AG09309 (cell line): Measurements from ENCODE around the gene STXBP5L.

Experiments
- DNase-seq: peaks from one replicate; pipeline ENCODE4 v3.0.0-alpha.2; 2010; ENCODE audit warnings: low read depth
- H3K4me3 ChIP-seq: 2 replicates; pipeline ENCODE4 v1.5.1; 2011; ENCODE audit warnings: mild to moderate bottlenecking, low read depth, low read length, moderate library complexity; ENCODE audit not compliant: control insufficient read depth
- CTCF ChIP-seq: IDR thresholded peaks from 2 replicates; pipeline ENCODE4 v1.5.1; 2011; ENCODE audit warnings: mild to moderate bottlenecking, low read depth, low read length, inconsistent platforms; ENCODE audit not compliant: insufficient read depth, control insufficient read depth; ENCODE audit errors: missing control alignments

Gene STXBP5L

GRCh38 chr3:120908030-120908794 lies at the start of gene STXBP5L:
TSS of gene STXBP5L (plus strand) at chr3:120908205. CDS start at chr3:120909579, 1,374 bp downstream.
- H3K4me3 ChIP-seq: peak within 1 kb of the TSS; percentile 31
- no peak for DNase-seq
- no peak for TF ChIP-seq CTCF

- no peak overlapping the region for H3K4me3 ChIP-seq
- no peak for TF ChIP-seq CTCF
- no peak for DNase-seq
These were observed 49.5 kb upstream of the STXBP5L start for GRCh38 chr3:120858521-120858920.

- H3K4me3 ChIP-seq: no peak overlapping the region
- DNase-seq: no peak
- no peak for TF ChIP-seq CTCF
These were observed 43.5 kb upstream of the STXBP5L start for GRCh38 chr3:120864541-120864940.

- TF ChIP-seq CTCF: no peak
- DNase-seq: no peak
- no peak overlapping the region for H3K4me3 ChIP-seq
These were observed 32.5 kb upstream of the STXBP5L start for GRCh38 chr3:120875507-120875906.

- no peak for TF ChIP-seq CTCF
- no peak for DNase-seq
- no peak overlapping the region for H3K4me3 ChIP-seq
These were observed 32.0 kb upstream of the STXBP5L start for GRCh38 chr3:120875989-120876388.

GRCh38 chr3:120879411-120879810 lies 28.6 kb upstream of the STXBP5L start:
- no peak for TF ChIP-seq CTCF
- no peak overlapping the region for H3K4me3 ChIP-seq
- DNase-seq: no peak

GRCh38 chr3:120892921-120893320 lies 15.1 kb upstream of the STXBP5L start:
- no peak for DNase-seq
- no peak overlapping the region for H3K4me3 ChIP-seq
- no peak for TF ChIP-seq CTCF
